ENCODE data around the gene POLD4.

DNA sequence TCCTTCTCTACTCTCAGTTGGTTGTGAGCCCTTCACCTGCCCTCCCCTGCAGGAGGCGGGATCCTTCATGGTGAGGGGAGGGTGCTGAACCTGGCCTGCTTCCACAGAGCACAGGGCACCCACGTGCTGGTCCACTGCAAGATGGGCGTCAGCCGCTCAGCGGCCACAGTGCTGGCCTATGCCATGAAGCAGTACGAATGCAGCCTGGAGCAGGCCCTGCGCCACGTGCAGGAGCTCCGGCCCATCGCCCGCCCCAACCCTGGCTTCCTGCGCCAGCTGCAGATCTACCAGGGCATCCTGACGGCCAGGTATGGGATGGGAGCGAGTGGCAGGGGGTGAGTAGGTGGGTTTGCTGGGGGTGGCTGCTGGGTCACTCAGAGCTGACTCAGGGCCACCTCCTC lies 43.7 kb downstream of the POLD4 start:
- TF ChIP-seq, protein P1, sequence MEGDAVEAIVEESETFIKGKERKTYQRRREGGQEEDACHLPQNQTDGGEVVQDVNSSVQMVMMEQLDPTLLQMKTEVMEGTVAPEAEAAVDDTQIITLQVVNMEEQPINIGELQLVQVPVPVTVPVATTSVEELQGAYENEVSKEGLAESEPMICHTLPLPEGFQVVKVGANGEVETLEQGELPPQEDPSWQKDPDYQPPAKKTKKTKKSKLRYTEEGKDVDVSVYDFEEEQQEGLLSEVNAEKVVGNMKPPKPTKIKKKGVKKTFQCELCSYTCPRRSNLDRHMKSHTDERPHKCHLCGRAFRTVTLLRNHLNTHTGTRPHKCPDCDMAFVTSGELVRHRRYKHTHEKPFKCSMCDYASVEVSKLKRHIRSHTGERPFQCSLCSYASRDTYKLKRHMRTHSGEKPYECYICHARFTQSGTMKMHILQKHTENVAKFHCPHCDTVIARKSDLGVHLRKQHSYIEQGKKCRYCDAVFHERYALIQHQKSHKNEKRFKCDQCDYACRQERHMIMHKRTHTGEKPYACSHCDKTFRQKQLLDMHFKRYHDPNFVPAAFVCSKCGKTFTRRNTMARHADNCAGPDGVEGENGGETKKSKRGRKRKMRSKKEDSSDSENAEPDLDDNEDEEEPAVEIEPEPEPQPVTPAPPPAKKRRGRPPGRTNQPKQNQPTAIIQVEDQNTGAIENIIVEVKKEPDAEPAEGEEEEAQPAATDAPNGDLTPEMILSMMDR (conservative IDR thresholded peaks at IDR 0.05; ENCODE audit: low read length), result no peak
- TF ChIP-seq EZH2phosphoT487 (IDR thresholded peaks at IDR 0.05; ENCODE audit: borderline replicate concordance, low read depth, low read length), result no peak
